Activated CD4-positive, CD25-positive, alpha-beta regulatory T cell treated with anti-CD3 and anti-CD28 coated beads, Interleukin-2, amount 50 U/mL, for 16 hours (primary cell): ENCODE data around the gene ECHDC3.
A peak's percentile ranks its signal among the peaks of the same experiment; 100 is the strongest.

Experiments used
- DNase-seq: peaks from one replicate; pipeline ENCODE4 v3.0.0-alpha.2; 2020; ENCODE audit warnings: low read depth, low spot score

The ECHDC3 gene

GRCh38 chr10:11750420-11750819 lies 8.2 kb downstream of the ECHDC3 start:
- no peak for DNase-seq

- no peak for DNase-seq
Measured at GRCh38 chr10:11754173-11754572, 12.0 kb downstream of the ECHDC3 start.

- no peak for DNase-seq
Measured at GRCh38 chr10:11754620-11755019, 12.4 kb downstream of the ECHDC3 start.

GRCh38 chr10:11755512-11756263 lies 13.5 kb downstream of the ECHDC3 start:
- DNase-seq: no peak

- DNase-seq: no peak
Measured at GRCh38 chr10:11756766-11757315, 14.7 kb downstream of the ECHDC3 start.

DNA sequence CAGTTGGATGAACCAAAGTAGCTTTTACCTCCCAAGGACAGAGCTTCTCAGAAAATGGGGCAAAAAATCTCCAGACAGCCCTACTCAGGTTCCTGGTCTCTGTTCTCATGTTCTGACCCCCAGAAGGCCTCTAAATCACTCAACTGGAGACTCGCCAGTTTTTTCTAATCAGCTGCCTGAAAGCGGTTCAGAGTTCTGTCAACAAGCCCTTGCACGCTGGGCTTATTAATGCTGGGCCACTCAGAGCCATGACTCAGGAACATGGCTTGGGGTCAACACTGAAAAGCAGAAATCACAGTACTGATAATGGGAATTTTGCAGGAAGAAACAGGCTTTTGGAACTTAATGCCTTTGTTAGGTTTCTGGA lies 15.3 kb downstream of the ECHDC3 start:
- no peak for DNase-seq

- DNase-seq: peak; percentile 75
Measured at GRCh38 chr10:11757821-11758463, 15.8 kb downstream of the ECHDC3 start.

DNA sequence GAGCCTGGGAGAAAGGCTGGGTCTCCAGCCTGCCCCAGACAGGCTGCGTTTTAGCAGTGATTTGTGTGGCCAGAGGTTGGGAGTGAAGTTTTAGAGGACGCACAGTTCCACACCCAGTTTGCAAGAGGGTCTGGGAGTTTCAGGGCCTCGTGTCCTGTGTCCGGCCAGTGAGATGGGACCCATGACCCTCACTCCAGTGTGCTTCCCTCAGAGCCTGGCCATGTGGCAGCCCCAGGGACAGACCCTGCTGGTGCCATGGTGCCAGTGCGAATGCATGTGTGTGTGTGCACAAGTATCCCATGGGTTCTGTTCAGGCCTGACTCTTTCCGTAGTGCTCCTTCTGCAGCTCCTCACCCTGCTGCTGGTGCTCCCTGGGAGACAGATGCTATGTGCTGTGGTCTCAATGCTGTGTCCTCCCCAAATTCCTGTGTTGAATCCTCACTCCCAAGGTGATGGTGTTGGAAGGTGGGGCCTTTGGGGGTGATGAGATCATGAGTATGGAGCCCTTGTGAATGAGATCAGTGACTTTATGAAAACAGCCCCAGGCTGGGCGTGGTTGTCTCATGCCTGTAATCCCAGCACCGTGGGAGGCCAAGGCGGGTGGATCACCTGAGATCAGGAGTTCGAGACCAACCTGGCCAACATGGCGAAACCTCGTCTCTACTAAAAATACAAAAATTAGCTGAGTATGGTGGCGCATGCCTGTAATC lies 16.5 kb downstream of the ECHDC3 start:
- no peak for DNase-seq

DNA sequence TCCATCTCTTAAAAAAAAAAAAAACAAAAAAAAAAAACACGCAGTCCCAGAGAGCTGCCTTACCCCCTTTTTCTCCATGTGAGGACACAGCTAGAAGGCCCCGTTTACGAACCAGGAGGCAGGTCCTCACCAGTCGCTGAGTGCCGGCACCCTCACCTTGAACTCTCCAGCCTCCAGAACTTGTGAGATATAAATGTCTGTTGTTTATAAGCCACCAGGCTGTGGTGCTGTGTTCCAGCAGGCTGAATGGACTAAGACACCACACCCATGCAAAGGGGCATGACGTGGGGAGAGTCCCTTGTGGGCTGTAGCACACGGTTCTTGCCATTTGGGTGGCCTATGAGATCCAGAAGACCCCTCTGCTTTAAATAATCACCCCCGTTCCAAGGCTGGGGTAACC lies 17.2 kb downstream of the ECHDC3 start:
- no peak for DNase-seq

DNA sequence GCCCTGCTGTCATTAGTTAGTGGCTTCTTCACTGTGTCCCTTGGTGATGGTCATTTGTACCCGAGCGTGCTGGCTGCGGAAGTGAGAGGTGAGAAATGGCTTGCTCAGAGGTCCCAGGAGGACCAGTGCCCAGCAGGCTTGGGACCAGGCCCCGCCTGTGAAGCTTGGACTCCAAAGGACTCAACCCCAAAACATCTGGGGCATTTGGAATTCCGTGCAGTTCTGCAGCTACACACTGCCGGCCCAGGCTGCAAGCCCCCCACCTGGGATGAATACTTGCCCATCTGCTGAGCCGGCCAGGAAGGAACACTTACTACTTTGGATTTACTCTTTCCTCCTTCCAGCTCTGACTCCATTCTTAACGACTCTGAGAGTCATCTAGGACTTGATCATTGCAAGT lies 18.0 kb downstream of the ECHDC3 start:
- no peak for DNase-seq

DNA sequence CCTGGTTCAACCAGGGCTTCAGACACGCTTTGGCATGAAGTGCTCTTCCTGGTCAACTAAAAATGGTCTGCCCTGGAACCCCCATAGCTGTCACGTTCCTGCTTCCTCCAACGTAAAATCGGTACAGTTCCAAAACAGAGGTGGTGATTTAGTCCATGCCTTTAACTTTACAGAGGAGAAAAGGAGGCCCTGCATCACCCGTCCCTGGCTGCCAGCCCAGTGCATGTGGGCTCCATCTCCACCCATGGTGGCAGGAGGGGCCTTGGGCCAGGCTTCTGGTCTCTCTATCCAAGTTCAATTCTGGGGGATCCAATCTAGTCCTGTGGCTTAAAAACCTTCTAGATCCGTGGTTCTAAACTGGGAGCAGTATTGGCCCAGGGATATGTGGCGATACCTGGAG lies 18.7 kb downstream of the ECHDC3 start:
- no peak for DNase-seq

- no peak for DNase-seq
Measured at GRCh38 chr10:11761431-11761830, 19.2 kb downstream of the ECHDC3 start.

DNA sequence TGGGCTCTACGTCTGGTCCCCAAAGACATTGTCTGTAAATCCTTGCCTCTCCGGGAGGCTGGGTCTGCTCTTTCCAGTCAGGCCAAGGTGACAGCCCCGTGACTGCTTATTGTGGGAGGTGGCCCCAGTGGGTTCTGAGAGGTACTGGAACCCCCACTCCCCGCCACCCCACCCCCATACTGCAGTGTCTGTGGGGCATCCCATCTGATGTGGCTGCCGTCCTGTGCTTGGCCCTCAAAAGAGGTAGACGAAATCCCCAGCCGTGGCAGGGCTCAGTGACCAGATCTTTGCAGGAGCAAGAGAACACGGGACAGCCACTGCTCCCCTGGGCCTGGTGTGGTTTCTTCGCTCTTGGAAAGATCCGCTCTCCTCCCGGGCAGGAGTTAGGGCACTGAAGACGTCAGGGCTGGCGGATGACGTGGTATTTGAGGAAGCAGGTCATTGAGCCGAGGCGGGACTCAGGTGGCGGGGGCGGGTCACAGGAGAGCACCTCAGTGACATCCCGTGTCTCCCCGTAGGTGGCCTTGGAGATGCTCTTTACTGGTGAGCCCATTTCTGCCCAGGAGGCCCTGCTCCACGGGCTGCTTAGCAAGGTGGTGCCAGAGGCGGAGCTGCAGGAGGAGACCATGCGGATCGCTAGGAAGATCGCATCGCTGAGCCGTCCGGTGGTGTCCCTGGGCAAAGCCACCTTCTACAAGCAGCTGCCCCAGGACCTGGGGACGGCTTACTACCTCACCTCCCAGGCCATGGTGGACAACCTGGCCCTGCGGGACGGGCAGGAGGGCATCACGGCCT lies 20.7 kb downstream of the ECHDC3 start:
- DNase-seq: no peak

DNA sequence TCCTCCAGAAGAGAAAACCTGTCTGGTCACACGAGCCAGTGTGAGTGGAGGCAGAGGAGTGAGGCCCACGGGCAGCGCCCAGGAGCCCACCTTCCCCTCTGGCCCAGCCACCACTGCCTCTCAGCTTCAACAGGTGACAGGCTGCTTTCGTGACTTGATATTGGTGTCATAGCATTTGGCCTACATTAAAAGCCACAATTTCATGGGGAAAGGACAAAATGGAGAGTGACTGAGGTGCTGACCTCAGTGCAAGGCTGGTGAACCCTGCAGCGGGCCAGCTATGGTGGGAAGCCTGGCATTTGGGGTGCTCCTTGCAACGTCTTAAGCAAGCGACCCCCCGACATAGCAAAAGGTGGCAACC lies 21.3 kb downstream of the ECHDC3 start:
- DNase-seq: no peak

DNA sequence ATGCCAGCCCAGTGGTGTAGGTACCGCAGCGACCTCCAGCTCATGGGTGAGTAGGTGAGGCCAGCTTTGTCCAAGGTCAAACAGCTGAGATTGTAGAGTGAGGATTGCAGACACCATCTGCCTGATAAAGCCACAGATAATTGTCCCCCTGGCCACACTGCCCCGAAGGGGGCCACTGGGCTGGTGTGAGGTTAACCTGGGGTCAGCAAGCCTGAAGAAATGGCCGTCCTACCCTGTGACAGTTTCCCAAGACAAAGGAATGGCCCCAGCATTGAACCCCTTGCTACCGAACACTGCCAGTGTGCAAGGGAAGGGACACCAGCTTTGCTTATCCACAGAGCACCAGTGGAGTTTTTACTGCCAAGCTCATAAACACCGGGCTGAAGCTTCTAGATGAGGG lies 23.0 kb downstream of the ECHDC3 start:
- no peak for DNase-seq

- no peak for DNase-seq
Measured at GRCh38 chr10:11772575-11773288, 30.6 kb downstream of the ECHDC3 start.

- DNase-seq: no peak
Measured at GRCh38 chr10:11773761-11774441, 31.7 kb downstream of the ECHDC3 start.

DNA sequence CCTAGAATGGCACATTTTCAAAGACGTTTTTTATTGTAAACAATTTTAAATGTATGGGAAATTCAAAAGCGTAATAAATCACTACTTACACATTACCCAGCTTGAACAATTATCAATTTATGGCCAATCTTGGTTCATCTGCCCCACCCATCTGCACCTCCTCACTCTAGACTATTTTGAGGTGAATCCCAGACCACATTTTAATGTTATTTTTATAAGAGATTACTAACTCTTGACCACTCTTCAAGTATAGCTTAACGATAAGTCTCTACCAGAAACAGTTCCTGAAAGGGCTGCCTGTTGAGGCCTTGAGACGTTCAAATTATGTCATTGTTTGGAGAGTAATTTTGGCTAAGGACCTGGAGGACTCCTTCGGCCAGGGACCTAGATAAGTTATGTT lies 33.2 kb downstream of the ECHDC3 start:
- DNase-seq: no peak

DNA sequence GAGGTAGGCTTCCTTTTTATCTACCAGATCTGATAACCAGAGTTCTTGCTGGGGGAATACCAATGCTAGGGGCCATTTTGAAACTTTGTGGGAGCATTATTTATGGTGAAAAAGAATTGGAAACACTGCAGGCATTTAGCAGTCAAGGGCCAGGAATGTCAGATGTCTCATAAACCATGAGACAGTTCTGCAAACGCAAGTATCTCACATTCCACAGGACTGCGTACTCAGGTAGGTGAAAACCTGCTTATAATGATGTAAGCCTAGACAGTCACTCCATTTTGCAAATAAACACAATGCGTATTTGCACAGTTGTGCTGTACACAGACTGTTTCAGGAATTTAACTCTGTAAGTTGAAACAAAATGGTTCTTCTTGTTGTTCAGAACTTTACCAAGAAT lies 33.9 kb downstream of the ECHDC3 start:
- DNase-seq: no peak

- no peak for DNase-seq
Measured at GRCh38 chr10:11781114-11781513, 38.9 kb downstream of the ECHDC3 start.
